GM10266 (cell line): Measurements from ENCODE around the gene WDR91.

Experiments used
- DNase-seq: peaks from one replicate; pipeline ENCODE4 v3.0.0; 2012; ENCODE audit errors: extremely low spot score
- TF ChIP-seq, protein P1 (sequence below): IDR thresholded peaks from 2 replicates; pipeline ENCODE4 v1.5.1; 2012; ENCODE audit warnings: mild to moderate bottlenecking, low read depth; ENCODE audit not compliant: control insufficient read depth, insufficient read depth; ENCODE audit errors: missing control alignments

The WDR91 gene

DNA sequence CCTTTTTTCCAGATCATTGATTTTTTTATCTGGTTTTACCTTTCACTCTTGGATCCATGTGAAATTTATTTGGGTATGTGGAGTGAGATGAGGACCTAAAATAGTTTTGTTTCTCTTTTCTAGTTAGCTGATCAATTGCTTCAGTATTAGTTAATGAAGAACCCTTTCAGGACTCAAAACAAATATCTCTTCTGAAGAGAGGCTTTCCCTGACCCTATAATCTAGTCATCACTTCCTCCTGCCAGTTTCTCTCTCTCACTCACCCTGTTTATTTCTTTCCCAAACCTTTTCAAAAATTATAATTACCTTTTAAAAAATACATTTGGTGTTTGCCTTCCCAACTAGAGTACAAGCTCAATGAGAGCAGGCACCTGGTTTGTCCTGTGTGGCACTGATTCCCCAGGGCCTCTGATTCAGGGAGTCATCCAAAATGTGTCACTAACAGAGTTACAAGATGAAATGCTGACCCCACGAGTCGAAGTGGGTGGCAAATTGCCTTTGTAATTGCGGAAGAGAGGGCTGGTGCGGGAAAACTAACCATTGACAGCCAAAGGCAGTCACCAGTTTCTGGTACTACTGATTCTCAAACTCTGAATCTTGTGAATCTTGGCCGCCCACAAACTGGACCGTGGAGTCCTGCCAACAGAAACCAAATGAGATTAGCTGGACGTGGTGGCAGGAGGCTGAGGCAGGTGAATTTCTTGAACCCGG is 61.1 kb downstream of the WDR91 start:
- TF ChIP-seq, protein P1, sequence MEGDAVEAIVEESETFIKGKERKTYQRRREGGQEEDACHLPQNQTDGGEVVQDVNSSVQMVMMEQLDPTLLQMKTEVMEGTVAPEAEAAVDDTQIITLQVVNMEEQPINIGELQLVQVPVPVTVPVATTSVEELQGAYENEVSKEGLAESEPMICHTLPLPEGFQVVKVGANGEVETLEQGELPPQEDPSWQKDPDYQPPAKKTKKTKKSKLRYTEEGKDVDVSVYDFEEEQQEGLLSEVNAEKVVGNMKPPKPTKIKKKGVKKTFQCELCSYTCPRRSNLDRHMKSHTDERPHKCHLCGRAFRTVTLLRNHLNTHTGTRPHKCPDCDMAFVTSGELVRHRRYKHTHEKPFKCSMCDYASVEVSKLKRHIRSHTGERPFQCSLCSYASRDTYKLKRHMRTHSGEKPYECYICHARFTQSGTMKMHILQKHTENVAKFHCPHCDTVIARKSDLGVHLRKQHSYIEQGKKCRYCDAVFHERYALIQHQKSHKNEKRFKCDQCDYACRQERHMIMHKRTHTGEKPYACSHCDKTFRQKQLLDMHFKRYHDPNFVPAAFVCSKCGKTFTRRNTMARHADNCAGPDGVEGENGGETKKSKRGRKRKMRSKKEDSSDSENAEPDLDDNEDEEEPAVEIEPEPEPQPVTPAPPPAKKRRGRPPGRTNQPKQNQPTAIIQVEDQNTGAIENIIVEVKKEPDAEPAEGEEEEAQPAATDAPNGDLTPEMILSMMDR: no peak
- DNase-seq: no peak

DNA sequence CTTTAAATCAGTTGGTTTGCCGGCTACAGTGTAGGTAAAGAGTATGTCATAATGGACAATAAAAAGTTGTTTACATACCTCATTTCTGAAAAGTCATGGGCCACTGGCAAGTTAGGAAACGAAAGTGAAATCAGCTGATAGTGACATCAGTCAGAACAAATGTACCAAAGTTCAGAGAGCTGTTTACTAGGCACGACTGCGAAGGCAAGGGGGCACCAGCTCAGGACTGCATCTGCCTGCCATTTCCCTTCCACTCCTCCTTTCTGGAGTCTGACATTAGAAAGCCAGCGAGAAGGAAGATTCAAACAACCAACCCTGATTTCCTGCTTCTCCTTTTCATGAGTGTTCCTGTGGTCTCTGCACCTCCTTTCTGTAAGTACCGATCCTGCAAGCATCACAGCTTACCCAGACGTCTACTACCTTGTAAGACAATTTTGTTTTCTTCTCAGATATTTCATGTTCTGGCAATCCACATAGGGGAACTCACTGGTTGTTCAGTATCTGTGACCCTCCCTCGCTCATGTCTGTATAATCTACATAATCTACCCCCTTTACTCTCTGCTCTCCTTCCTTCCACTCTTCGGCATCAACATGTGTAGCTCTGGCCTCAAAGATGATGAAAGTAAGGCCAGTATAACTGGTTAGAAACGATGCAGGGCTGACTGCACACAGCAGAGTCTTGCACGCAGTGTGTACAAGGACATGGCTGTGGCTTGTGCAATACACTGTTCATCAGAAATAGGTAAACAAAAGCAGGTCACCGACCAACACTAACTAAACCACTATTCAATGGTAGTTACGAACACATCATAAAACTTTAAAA is 63.2 kb downstream of the WDR91 start, which contains the start of gene TMEM140:
TMEM140 (plus strand) TSS at position 174 of the 823 bp plus-strand sequence. CDS start 16,370 bp downstream, outside the sequence.
- peak; percentile 57 for DNase-seq
- TF ChIP-seq, protein P1: no peak

DNA sequence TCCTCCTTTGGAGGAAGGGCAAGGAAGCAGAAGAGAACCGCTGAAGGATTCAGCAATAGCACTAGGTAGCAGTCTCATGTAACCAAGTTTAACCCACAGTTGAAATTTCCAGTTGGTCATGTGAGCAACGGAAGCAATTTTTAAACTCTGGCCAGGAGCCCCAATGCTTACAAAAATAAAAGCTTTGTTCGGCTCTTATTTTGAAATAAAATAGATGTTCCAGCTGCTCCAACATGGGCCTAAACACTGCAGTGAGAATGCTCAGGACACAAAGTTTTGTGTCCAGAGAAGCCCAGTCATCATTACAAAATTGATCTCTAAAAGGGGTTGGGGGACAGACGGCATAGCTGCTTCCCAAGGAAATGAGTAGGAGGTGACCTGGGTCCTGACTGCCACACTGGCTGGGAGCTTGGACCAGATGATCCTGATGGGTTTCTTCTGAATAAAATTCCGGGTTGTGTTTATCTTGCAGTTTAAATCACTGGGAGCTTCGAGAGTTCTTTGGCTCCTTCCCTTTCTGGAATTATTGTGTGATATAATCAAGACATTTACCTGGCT is 63.9 kb downstream of the WDR91 start:
- TF ChIP-seq, protein P1: no peak
- no peak for DNase-seq

DNA sequence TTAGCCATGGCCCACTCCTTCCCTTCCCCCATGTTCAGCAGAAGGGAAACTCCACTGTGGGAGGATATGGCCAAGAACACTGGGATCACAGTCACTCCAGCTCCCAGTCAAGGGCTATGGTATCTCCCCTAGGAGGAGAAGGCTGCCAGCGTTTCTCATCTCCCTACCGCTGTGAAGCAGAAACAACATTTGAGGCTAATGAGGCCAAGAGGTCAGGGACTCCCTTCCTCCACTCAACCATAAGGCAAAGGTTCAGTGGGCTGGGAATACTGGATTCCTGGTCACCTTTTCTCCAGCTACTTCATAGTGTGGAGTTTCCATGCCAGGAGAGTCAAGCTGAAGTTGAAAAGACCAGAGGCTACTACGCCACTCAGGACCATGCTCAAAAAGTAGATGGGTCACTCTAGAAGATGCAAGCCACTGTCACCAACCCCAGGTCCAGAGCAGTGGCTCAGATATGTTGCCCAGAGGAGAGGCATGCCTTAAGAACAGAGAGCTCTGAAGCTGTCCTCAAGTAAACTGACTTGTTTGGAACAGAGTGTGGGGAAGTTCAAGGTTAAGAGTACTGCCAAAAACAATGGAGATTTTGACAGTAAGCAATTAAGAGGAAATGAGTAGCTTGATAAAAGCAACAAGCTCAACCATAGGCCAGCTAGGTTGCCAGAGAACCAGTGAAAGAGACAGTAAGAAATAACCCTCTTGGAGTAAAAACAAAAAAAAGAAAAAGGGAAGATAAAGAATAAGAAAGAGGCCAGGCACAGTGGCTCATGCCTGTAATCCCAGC is 67.2 kb downstream of the WDR91 start:
- no peak for DNase-seq
- TF ChIP-seq, protein P1: no peak
